ENCODE data around the gene TGFA. TPM values are rescaled to one million over a fixed set of nuclear protein-coding genes. Genes with fewer than 3 reads are reported as not detected.

The TGFA gene
- total RNA-seq, 2 experiments from 2014 or later, result not detected

- Histone ChIP-seq H3K9me3 (ENCODE audit: low read length) (no peaks in the 10 kb centered on the region), H3K4me3 (ENCODE audit: low read depth, low read length, poor library complexity, severe bottlenecking) (no peak overlapping the region), H3K36me3 (ENCODE audit: insufficient read depth, low read length) (no peaks in the 10 kb centered on the region), H3K4me2 (ENCODE audit: low read length) (no peak overlapping the region), H2AFZ (ENCODE audit: low read length) (no peak overlapping the region), H3K79me2 (ENCODE audit: insufficient read depth, low read depth, low read length) (no peaks in the 10 kb centered on the region), H3K27ac (ENCODE audit: low read depth, low read length, poor library complexity, severe bottlenecking) (no peak overlapping the region), H4K20me1 (ENCODE audit: insufficient read depth, low read length) (no peaks in the 10 kb centered on the region), H3K4me1 (ENCODE audit: insufficient read depth, low read length, poor library complexity, severe bottlenecking) (peaks cover 13% of the 10 kb centered on the region), H3K9me2 (ENCODE audit: insufficient read depth, low read length) (no peaks in the 10 kb centered on the region)
- intact Hi-C loops (cut with micrococcal nuclease; ENCODE audit: unreplicated experiment), result no loop called here
- ChIA-PET CTCF (ENCODE audit: unreplicated experiment) (no interaction called here), POLR2A (no interaction called here)
- BruUV-seq (replicated peaks), result no TSS peak
- TF ChIP-seq EZH2phosphoT487 (IDR thresholded peaks at IDR 0.05; ENCODE audit: borderline replicate concordance, low read depth, low read length) (no peak), CTCF (conservative IDR thresholded peaks at IDR 0.05; ENCODE audit: low read length) (no peak)
- no peak for DNase-seq (ENCODE audit: low spot score)
Measured at GRCh38 chr2:70511971-70512729, 41.5 kb downstream of the TGFA start.

GRCh38 chr2:70510313-70510712 lies 43.3 kb downstream of the TGFA start:
- BruUV-seq (replicated peaks), result no TSS peak
- intact Hi-C loops (cut with micrococcal nuclease; ENCODE audit: unreplicated experiment), result no loop called here
- no peak overlapping the region for H3K27ac ChIP-seq (ENCODE audit: low read depth, low read length, poor library complexity, severe bottlenecking)
- H3K4me2 ChIP-seq (ENCODE audit: low read length), result no peak overlapping the region
- no peaks in the 10 kb centered on the region for H3K4me1 ChIP-seq (ENCODE audit: insufficient read depth, low read length, poor library complexity, severe bottlenecking)
- no peak overlapping the region for H3K4me3 ChIP-seq (ENCODE audit: low read depth, low read length, poor library complexity, severe bottlenecking)
- H4K20me1 ChIP-seq (ENCODE audit: insufficient read depth, low read length), result no peaks in the 10 kb centered on the region
- no peaks in the 10 kb centered on the region for H3K79me2 ChIP-seq (ENCODE audit: insufficient read depth, low read depth, low read length)
- no peak for DNase-seq (ENCODE audit: low spot score)
- H2AFZ ChIP-seq (ENCODE audit: low read length), result no peak overlapping the region
- no peaks in the 10 kb centered on the region for H3K9me3 ChIP-seq (ENCODE audit: low read length)
- no peaks in the 10 kb centered on the region for H3K9me2 ChIP-seq (ENCODE audit: insufficient read depth, low read length)
- no peaks in the 10 kb centered on the region for H3K36me3 ChIP-seq (ENCODE audit: insufficient read depth, low read length)
- CTCF ChIA-PET (ENCODE audit: unreplicated experiment), result no interaction called here
- TF ChIP-seq CTCF (conservative IDR thresholded peaks at IDR 0.05; ENCODE audit: low read length), result no peak
- no peak for TF ChIP-seq EZH2phosphoT487 (IDR thresholded peaks at IDR 0.05; ENCODE audit: borderline replicate concordance, low read depth, low read length)
- POLR2A ChIA-PET, result no interaction called here

GRCh38 chr2:70509565-70509964 lies 44.1 kb downstream of the TGFA start:
- BruUV-seq (replicated peaks), result no TSS peak
- H3K4me2 ChIP-seq (ENCODE audit: low read length), result no peak overlapping the region
- H3K79me2 ChIP-seq (ENCODE audit: insufficient read depth, low read depth, low read length), result no peaks in the 10 kb centered on the region
- no peaks in the 10 kb centered on the region for H4K20me1 ChIP-seq (ENCODE audit: insufficient read depth, low read length)
- no peaks in the 10 kb centered on the region for H3K9me3 ChIP-seq (ENCODE audit: low read length)
- DNase-seq (ENCODE audit: low spot score), result no peak
- intact Hi-C loops (cut with micrococcal nuclease; ENCODE audit: unreplicated experiment), result no loop called here
- TF ChIP-seq EZH2phosphoT487 (IDR thresholded peaks at IDR 0.05; ENCODE audit: borderline replicate concordance, low read depth, low read length) (no peak), CTCF (conservative IDR thresholded peaks at IDR 0.05; ENCODE audit: low read length) (no peak)
- H3K4me3 ChIP-seq (ENCODE audit: low read depth, low read length, poor library complexity, severe bottlenecking), result no peak overlapping the region
- ChIA-PET POLR2A (no interaction called here), CTCF (ENCODE audit: unreplicated experiment) (interaction anchor here (0.6 kb wide), 1 partner anchor 113 kb away, joined by 3 read pairs; no protein-coding TSS in a partner anchor)
- no peaks in the 10 kb centered on the region for H3K36me3 ChIP-seq (ENCODE audit: insufficient read depth, low read length)
- no peak overlapping the region for H3K27ac ChIP-seq (ENCODE audit: low read depth, low read length, poor library complexity, severe bottlenecking)
- H2AFZ ChIP-seq (ENCODE audit: low read length), result no peak overlapping the region
- no peaks in the 10 kb centered on the region for H3K9me2 ChIP-seq (ENCODE audit: insufficient read depth, low read length)
- H3K4me1 ChIP-seq (ENCODE audit: insufficient read depth, low read length, poor library complexity, severe bottlenecking), result no peaks in the 10 kb centered on the region
